Lung (tissue), 12 donors: ENCODE data around the gene PLCG1. TPM values are rescaled to one million over a fixed set of nuclear protein-coding genes. Genes with fewer than 3 reads are reported as not detected.

ENCODE experiments used
- ATAC-seq: fragments of 200-7000 bp; cut with Tn5 transposase; one replicate; pipeline ENCODE4 v1.9.1; 2020; ENCODE audit warnings: moderate number of reproducible peaks; ENCODE audit not compliant: insufficient read depth, low FRiP score
- DNase-seq, 3 donors: peaks; one replicate each; pipeline ENCODE4 v3.0.0-alpha.2; 2013 to 2017
- H3K27ac ChIP-seq, 2 donors: one replicate each; pipeline ENCODE4 v1.5.1; 2013; ENCODE audit warnings: mild to moderate bottlenecking in 2 of 2, moderate library complexity in 2 of 2, control low read depth in 1 of 2, inconsistent platforms in 1 of 2, low read depth in 1 of 2, low read length in 1 of 2
- H3K27me3 ChIP-seq, 3 donors: one replicate each; pipeline ENCODE4 v1.5.1; 2013; ENCODE audit warnings: low read length in 2 of 3; ENCODE audit not compliant: control insufficient read depth in 3 of 3, insufficient read depth in 3 of 3
- H3K36me3 ChIP-seq, 4 donors: one replicate each; pipeline ENCODE4 v1.5.1; 2013; ENCODE audit warnings: low read length in 4 of 4, mild to moderate bottlenecking in 1 of 4, moderate library complexity in 1 of 4; ENCODE audit not compliant: control insufficient read depth in 4 of 4, insufficient read depth in 4 of 4
- H3K4me1 ChIP-seq, 5 donors: one replicate each; pipeline ENCODE4 v1.5.1; 2013; ENCODE audit warnings: low read length in 5 of 5, mild to moderate bottlenecking in 2 of 5, moderate library complexity in 1 of 5; ENCODE audit not compliant: control insufficient read depth in 5 of 5, insufficient read depth in 5 of 5
- H3K4me3 ChIP-seq: one replicate; pipeline ENCODE4 v1.5.1; 2013; ENCODE audit warnings: mild to moderate bottlenecking, control low read depth, moderate library complexity
- H3K9ac ChIP-seq, 2 donors: one replicate each; pipeline ENCODE4 v1.5.1; 2013; ENCODE audit warnings: low read length in 2 of 2, control low read depth in 1 of 2; ENCODE audit not compliant: insufficient read depth in 1 of 2
- H3K9me3 ChIP-seq, 4 donors: one replicate each; pipeline ENCODE4 v1.5.1; 2013; ENCODE audit warnings: low read length in 3 of 4, mild to moderate bottlenecking in 1 of 4, moderate library complexity in 1 of 4; ENCODE audit not compliant: control insufficient read depth in 4 of 4, insufficient read depth in 3 of 4
- WGBS, 2 donors: extraction: QIAGEN DNeasy Blood & Tissue Kit; methylation state at CpG; one replicate each; pipeline ENCODE4 v1.1.7; 2013; 5-methylcytosine and 5-hydroxymethylcytosine counted together
- polyA plus RNA-seq, 2 donors: library from polyadenylated mRNA; stranded (reverse); fragments of 200-250 nt; gene quantifications; one replicate each; pipeline ENCODE4 v1.2.1, GENCODE V29; 2013
- total RNA-seq, 2 donors: library from RNA; depleted of rRNA in 1 of 2; stranded (reverse); fragments of >200 nt in 1 of 2; gene quantifications; one replicate each; pipeline ENCODE4 v1.2.1, GENCODE V29; 2014 to 2021
- TF ChIP-seq, protein P1 (sequence below): IDR thresholded peaks from 2 replicates; pipeline ENCODE4 v1.5.1; 2012; ENCODE audit warnings: mild to moderate bottlenecking; ENCODE audit errors: control extremely low read depth, extremely low read depth
- donor health status: control.
- donor health status: control.
- donor health status: Bipolar disorder and iron deficiency.
- donor health status: healthy.
- donor health status: DM: yes; HTN: yes; CAD: no.

PLCG1 gene
- total and polyA plus RNA-seq, 4 donors, result 29.6 to 154 (median 67.1) TPM

DNA sequence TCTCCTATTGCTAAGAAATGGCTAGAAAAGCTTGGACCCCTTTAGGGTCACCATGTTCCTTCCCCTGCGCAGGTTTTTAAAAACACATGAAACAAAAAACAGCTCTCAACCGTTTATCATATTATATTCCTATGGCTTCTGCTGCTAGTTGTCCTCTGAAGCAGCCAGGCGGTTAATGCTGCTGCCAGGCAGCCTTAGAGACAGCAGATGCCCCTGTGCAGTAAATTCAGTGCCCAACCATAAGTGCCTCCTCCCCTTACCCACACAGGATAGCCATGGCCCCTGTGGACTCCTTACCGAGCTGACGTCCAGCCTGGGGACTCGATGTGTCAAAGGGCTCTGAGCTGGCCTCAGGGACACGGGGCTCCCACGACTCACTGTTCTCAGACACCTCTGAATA lies 64.4 kb downstream of the PLCG1 start:
- ATAC-seq (no peak), DNase-seq (no peak)
- Histone ChIP-seq H3K9me3 (peaks cover 0 to 2% (median under 1%) of the 10 kb centered on the region in 4 donors), H3K4me1 (peaks cover 0 to 2% (median 0%) of the 10 kb centered on the region in 5 donors), H3K4me3 (no peak overlapping the region), H3K9ac (no peak overlapping the region), H3K27me3 (no peaks in the 10 kb centered on the region), H3K27ac (no peak overlapping the region), H3K36me3 (peaks cover 0 to 17% (median 3%) of the 10 kb centered on the region in 4 donors)
- TF ChIP-seq, protein P1, sequence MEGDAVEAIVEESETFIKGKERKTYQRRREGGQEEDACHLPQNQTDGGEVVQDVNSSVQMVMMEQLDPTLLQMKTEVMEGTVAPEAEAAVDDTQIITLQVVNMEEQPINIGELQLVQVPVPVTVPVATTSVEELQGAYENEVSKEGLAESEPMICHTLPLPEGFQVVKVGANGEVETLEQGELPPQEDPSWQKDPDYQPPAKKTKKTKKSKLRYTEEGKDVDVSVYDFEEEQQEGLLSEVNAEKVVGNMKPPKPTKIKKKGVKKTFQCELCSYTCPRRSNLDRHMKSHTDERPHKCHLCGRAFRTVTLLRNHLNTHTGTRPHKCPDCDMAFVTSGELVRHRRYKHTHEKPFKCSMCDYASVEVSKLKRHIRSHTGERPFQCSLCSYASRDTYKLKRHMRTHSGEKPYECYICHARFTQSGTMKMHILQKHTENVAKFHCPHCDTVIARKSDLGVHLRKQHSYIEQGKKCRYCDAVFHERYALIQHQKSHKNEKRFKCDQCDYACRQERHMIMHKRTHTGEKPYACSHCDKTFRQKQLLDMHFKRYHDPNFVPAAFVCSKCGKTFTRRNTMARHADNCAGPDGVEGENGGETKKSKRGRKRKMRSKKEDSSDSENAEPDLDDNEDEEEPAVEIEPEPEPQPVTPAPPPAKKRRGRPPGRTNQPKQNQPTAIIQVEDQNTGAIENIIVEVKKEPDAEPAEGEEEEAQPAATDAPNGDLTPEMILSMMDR, result no peak
- WGBS, 2 donors, result 95 to 98% methylated on average over 8 of the region's 8 CpGs

DNA sequence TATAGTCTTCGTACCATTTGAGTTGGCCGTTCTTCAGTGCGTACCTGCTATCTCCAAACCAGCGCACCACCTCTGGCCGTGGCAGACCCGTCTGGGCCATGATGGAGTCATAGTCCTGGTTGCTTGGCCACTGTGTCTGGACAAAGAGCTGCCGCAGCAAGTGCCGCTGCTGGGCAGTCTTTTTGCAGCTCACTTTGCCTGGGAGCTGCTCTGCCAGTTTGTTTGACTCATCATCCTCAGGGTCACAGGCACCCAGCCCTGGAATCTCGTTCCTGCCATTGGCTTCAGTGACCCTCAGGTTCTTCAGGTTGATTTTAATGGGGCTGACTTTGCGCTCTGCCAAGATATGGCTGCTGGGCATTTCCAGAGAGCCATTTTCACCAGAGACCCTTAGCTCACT lies 65.1 kb downstream of the PLCG1 start:
- 96 to 97% methylated on average over 10 of the region's 10 CpGs for WGBS, 2 donors
- DNase-seq, result no peak
- H3K4me3 ChIP-seq, result no peak overlapping the region
- ATAC-seq, result no peak
- H3K27ac ChIP-seq, result no peak overlapping the region
- TF ChIP-seq, protein P1, result no peak
- peaks cover 0 to 17% (median 2%) of the 10 kb centered on the region in 4 donors for H3K36me3 ChIP-seq
- no peaks in the 10 kb centered on the region for H3K27me3 ChIP-seq
- peaks cover 0 to 2% (median 0%) of the 10 kb centered on the region in 4 donors for H3K9me3 ChIP-seq
- H3K9ac ChIP-seq, result no peak overlapping the region
- H3K4me1 ChIP-seq, result peaks cover 0 to 2% (median 0%) of the 10 kb centered on the region in 5 donors

DNA sequence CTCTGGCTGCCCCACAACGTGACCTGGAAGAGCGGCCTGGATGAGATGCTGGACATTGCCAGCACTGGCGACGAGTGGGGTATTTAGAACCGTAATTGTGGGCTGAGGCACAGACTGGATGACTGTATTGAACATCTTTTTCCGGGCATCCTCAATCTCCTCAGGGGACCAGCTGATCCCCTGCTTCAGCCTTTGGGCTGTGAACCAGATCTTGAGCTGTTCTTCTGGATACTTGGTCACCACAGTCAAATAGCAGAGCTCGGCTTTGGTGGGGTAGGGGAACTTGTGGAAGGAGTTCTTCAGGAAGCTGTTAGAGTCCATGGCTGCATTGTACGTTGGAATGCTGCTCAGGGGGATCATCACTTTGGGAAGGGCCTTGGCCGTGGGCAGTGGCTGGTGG lies 66.3 kb downstream of the PLCG1 start:
- H3K36me3 ChIP-seq, result peaks cover 0 to 17% (median 2%) of the 10 kb centered on the region in 4 donors
- ATAC-seq (no peak), DNase-seq (no peak)
- H3K9ac ChIP-seq, result no peak overlapping the region
- H3K27ac ChIP-seq, result no peak overlapping the region
- H3K27me3 ChIP-seq, result no peaks in the 10 kb centered on the region
- H3K4me1 ChIP-seq, result peaks cover 0 to 2% (median 0%) of the 10 kb centered on the region in 5 donors
- WGBS, 2 donors, result 96 to 97% methylated on average over 9 of the region's 9 CpGs
- peaks cover 0 to 2% (median 0%) of the 10 kb centered on the region in 4 donors for H3K9me3 ChIP-seq
- TF ChIP-seq, protein P1, result no peak
- H3K4me3 ChIP-seq, result no peak overlapping the region
